Small intestine (tissue), 7 donors: ENCODE results near the gene ERVW-1. TPM values are rescaled to one million over a fixed set of nuclear protein-coding genes. Genes with fewer than 3 reads are reported as not detected.

Experiments
- DNase-seq, 2 donors: peaks; one replicate each; pipeline versions ENCODE4 v3.0.0 to v3.0.0-alpha.2; 2013
- FAIRE-seq: peaks from 2 replicates; lab custom pipeline; 2012; peaks lifted over from hg19 to GRCh38; lab: Jason Lieb, UNC
- H3K27ac ChIP-seq, 3 donors: one replicate each; pipeline ENCODE4 v1.5.1; 2013; ENCODE audit warnings: low read length in 2 of 3, mild to moderate bottlenecking in 2 of 3, control low read depth in 1 of 3, inconsistent platforms in 1 of 3, low read depth in 1 of 3, moderate library complexity in 1 of 3
- H3K27me3 ChIP-seq, 3 donors: one replicate each; pipeline ENCODE4 v1.6.1; 2013; ENCODE audit warnings: low read length in 3 of 3, inconsistent platforms in 1 of 3; ENCODE audit not compliant: control insufficient read depth in 3 of 3, insufficient read depth in 3 of 3
- H3K36me3 ChIP-seq, 3 donors: one replicate each; pipeline ENCODE4 v1.6.1; 2013; ENCODE audit warnings: low read length in 3 of 3, inconsistent platforms in 1 of 3, low read depth in 1 of 3, mild to moderate bottlenecking in 1 of 3, moderate library complexity in 1 of 3; ENCODE audit not compliant: control insufficient read depth in 3 of 3, insufficient read depth in 2 of 3
- H3K4me1 ChIP-seq, 3 donors: one replicate each; pipeline ENCODE4 v1.6.1; 2013; ENCODE audit warnings: low read length in 2 of 3, inconsistent platforms in 1 of 3, low read depth in 1 of 3, mild to moderate bottlenecking in 1 of 3, moderate library complexity in 1 of 3; ENCODE audit not compliant: control insufficient read depth in 3 of 3, insufficient read depth in 2 of 3
- H3K4me3 ChIP-seq, 3 donors: one replicate each; pipeline ENCODE4 v1.5.1; 2013; ENCODE audit warnings: low read length in 3 of 3, control low read depth in 1 of 3, inconsistent platforms in 1 of 3, low read depth in 1 of 3, mild to moderate bottlenecking in 1 of 3, moderate library complexity in 1 of 3
- H3K9me3 ChIP-seq, 2 donors: one replicate each; pipeline ENCODE4 v1.6.1; 2013; ENCODE audit warnings: low read depth in 1 of 2, low read length in 1 of 2; ENCODE audit not compliant: control insufficient read depth in 2 of 2, insufficient read depth in 1 of 2
- WGBS, 3 donors: extraction: QIAGEN DNeasy Blood & Tissue Kit; methylation state at CpG; one replicate each; pipeline ENCODE4 v1.1.7; 2013; 5-methylcytosine and 5-hydroxymethylcytosine counted together
- polyA plus RNA-seq, 4 donors: library from polyadenylated mRNA; stranded (reverse) in 3 of 4; unstranded in 1 of 4; fragments of 200-250 nt in 3 of 4; fragments of 120-200 nt in 1 of 4; gene quantifications; one replicate each; pipeline versions ENCODE4 v1.2.1 to v1.2.3, GENCODE V29; 2013
- donor health status: healthy with polysubstance abuse.
- donor health status: control.
- donor health status: control.
- donor health status: Bipolar disorder and iron deficiency.
- donor health status: healthy.

The ERVW-1 gene
- polyA plus RNA-seq, 4 donors: 0.01 to 0.93 TPM; not detected in 2

GRCh38 chr7:92464515-92464914 lies 13.2 kb downstream of the ERVW-1 start:
- WGBS, 3 donors: 69 to 76% (median 69%) methylated on average over 3 of the region's 3 CpGs
- no peaks in the 10 kb centered on the region for H3K27me3 ChIP-seq
- DNase-seq: no peak
- H3K4me3 ChIP-seq: no peak overlapping the region
- no peak for FAIRE-seq
- H3K9me3 ChIP-seq: peaks cover 0 to 4% of the 10 kb centered on the region in 2 donors
- H3K4me1 ChIP-seq: peaks cover 0 to 6% (median 0%) of the 10 kb centered on the region in 3 donors
- peaks cover 0 to 10% (median 2%) of the 10 kb centered on the region in 3 donors for H3K36me3 ChIP-seq
- H3K27ac ChIP-seq: no peak overlapping the region

DNA sequence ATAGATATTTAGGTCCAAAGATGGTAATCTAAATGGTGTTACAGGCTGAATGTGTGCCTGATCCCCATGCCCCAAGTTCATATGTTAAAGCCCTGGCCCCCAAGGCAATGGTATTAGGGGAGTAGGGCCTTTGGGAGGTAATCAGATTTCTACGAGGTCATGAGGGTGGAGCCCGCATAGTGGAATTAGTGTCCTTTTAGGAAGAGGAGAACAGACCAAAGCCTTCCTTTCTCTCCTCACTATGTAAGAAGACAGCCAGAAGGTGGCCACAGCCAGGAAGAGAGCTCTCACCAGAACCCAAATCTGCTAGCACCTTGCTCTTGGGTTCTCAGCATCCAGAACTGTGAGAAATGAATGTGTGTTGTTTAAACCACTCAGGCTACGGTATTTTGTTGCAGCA lies 15.2 kb downstream of the ERVW-1 start:
- Histone ChIP-seq H3K27me3 (no peaks in the 10 kb centered on the region), H3K4me1 (peaks cover 0 to 6% (median 0%) of the 10 kb centered on the region in 3 donors), H3K9me3 (no peaks in the 10 kb centered on the region), H3K36me3 (peaks cover 0 to 10% (median 4%) of the 10 kb centered on the region in 3 donors), H3K4me3 (no peak overlapping the region), H3K27ac (no peak overlapping the region)
- DNase-seq (no peak), FAIRE-seq (no peak)
- 94 to 96% (median 94%) methylated on average over 3 of the region's 3 CpGs for WGBS, 3 donors

DNA sequence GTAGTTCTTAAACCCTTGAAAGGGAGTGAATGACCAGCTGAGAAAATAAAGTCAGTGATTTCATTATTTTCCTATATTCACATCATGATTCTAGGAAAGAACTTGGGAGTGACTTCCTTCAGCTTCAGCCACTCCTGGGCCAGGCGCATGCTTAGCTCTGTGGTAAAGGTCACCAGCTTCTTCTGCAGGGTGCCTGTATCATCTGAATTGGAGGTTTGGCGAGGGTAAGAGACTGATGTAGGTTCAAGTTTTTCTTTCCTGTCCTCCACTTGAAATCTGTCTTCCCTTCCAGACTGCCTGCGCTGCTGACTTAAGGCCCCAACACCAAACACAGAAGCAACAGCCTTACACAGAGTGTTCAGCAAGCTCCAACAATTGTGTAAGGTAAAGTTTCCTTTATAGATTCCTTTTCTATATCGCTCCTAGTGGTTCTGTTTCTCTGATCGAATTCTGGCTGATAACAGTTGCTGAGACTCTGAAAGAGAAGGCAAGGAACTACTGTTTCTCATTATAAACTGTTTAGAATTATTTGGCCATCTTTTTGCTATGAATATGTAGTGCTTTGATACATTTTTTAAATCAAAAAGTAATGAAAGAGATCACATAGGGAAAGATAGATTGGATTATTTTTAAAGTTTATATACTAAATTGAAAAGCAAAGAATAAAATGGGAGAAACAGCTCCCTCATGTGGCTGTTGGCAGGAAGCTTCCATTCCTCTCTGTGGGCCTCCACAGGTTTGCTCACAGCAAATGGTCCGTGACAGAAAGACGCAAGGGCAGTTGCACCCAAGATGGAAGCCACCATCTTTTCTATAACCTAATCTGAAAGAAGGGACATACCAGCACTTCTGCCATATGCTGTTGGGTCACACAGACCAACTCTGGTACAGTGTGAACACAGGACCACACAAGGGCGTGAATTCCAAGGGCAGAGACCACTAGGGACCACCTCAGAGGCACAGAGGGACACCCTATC lies 16.4 kb downstream of the ERVW-1 start:
- H3K4me3 ChIP-seq: no peak overlapping the region
- H3K27ac ChIP-seq: no peak overlapping the region
- no peaks in the 10 kb centered on the region for H3K9me3 ChIP-seq
- H3K36me3 ChIP-seq: peaks cover 0 to 17% (median 7%) of the 10 kb centered on the region in 3 donors
- no peak for FAIRE-seq
- peak; percentile 49 to 53 for DNase-seq
- WGBS, 3 donors: 54 to 64% (median 61%) methylated on average over 8 of the region's 8 CpGs
- peaks cover 0 to 2% (median 0%) of the 10 kb centered on the region in 3 donors for H3K4me1 ChIP-seq
- H3K27me3 ChIP-seq: no peaks in the 10 kb centered on the region

DNA sequence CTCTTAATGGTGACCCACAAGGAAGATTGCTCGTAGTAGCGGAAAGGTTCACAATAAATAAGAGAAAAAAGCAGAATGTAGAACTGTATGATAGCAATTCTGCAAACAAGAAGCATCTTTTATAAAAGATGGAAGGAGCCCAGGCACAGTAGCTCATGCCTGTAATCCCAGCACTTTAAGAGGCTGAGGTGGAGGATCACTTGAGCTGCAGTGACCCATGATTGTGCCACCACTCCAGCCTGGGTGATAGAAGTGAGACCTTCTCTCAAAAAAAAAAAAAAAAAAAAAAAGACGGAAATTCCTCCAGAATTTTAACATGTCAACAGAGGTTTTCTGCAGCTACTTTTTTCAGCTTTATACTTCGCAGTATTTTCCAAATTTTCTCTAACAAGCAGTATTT lies 17.2 kb downstream of the ERVW-1 start:
- FAIRE-seq: no peak
- Histone ChIP-seq H3K9me3 (no peaks in the 10 kb centered on the region), H3K36me3 (peaks cover 0 to 16% (median 9%) of the 10 kb centered on the region in 3 donors), H3K4me1 (no peaks in the 10 kb centered on the region), H3K27me3 (no peaks in the 10 kb centered on the region), H3K27ac (no peak overlapping the region), H3K4me3 (no peak overlapping the region)
- WGBS, 3 donors: 90 to 91% (median 90%) methylated on average over 4 of the region's 4 CpGs
- no peak for DNase-seq

DNA sequence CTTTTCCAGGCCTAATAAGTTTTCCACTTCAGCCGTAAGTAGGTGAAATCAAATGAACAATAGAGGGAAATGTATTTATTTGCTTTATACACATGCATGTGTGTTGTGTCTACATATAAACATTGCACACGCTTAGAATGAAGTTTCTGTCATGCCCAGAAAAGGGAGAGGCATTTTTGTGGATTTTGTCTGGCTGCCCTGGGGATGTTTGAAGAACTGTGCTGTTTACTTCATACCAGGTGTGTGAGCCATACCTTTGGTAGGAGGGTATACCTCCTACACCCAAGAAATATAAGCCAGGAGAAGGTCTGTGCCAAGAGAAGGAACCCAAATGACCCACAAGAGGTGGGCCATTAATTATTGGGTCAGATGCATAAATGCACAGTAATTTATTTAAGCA lies 17.6 kb downstream of the ERVW-1 start:
- H3K36me3 ChIP-seq: peaks cover 0 to 16% (median 9%) of the 10 kb centered on the region in 3 donors
- 77 to 86% (median 80%) methylated on average over 2 of the region's 2 CpGs for WGBS, 3 donors
- H3K9me3 ChIP-seq: no peaks in the 10 kb centered on the region
- FAIRE-seq: no peak
- DNase-seq: no peak
- no peak overlapping the region for H3K4me3 ChIP-seq
- no peaks in the 10 kb centered on the region for H3K27me3 ChIP-seq
- H3K27ac ChIP-seq: no peak overlapping the region
- H3K4me1 ChIP-seq: no peaks in the 10 kb centered on the region

DNA sequence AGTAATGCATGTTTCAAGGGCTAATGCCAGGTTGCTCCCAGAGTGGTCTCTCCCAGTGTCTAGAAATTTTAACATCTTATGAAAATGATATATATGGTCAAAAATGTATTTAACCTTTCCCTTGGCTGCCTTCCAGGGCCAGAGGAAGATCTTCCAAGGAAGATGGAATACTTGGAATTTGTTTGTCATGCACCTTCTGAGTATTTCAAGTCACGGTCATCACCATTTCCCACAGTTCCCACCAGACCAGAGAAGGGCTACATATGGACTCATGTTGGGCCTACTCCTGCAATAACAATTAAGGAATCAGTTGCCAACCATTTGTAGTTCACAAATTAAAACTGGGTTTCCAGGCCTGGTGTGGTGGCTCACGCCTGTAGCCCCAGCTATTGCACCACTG lies 21.5 kb downstream of the ERVW-1 start:
- Histone ChIP-seq H3K4me3 (no peak overlapping the region), H3K36me3 (peaks cover 9 to 25% (median 24%) of the 10 kb centered on the region in 3 donors), H3K27me3 (no peaks in the 10 kb centered on the region), H3K27ac (no peak overlapping the region), H3K4me1 (no peaks in the 10 kb centered on the region), H3K9me3 (no peaks in the 10 kb centered on the region)
- DNase-seq: no peak
- WGBS, 3 donors: 94 to 100% (median 95%) methylated on average over 2 of the region's 2 CpGs
- FAIRE-seq: no peak

- H3K27ac ChIP-seq: no peak overlapping the region
- no peak for DNase-seq
- H3K9me3 ChIP-seq: no peaks in the 10 kb centered on the region
- 97 to 100% (median 98%) methylated on average over 2 of the region's 2 CpGs for WGBS, 3 donors
- peaks cover 9 to 22% (median 17%) of the 10 kb centered on the region in 3 donors for H3K36me3 ChIP-seq
- no peak overlapping the region for H3K4me3 ChIP-seq
- H3K4me1 ChIP-seq: peaks cover 1 to 12% (median 2%) of the 10 kb centered on the region in 3 donors
- FAIRE-seq: no peak
- no peaks in the 10 kb centered on the region for H3K27me3 ChIP-seq
Observed at GRCh38 chr7:92451645-92452044, 26.1 kb downstream of the ERVW-1 start.

- Histone ChIP-seq H3K36me3 (peaks cover 0 to 9% (median 8%) of the 10 kb centered on the region in 3 donors), H3K9me3 (no peaks in the 10 kb centered on the region), H3K27me3 (no peaks in the 10 kb centered on the region), H3K27ac (peak overlapping the region; percentile 95 to 99 (median 98)), H3K4me3 (peak overlapping the region; percentile 80 to 98 (median 95)), H3K4me1 (peaks cover 1 to 12% (median 2%) of the 10 kb centered on the region in 3 donors)
- DNase-seq (peak; percentile 78 to 86), FAIRE-seq (no peak)
- 0 to 1% (median 0%) methylated on average over 11 of the region's 11 CpGs for WGBS, 3 donors
Observed at GRCh38 chr7:92448205-92448747, 29.5 kb downstream of the ERVW-1 start.
